Measurements from ENCODE around the gene PANK4.
"Not testable (repeated sequence)": the region's sequence is repeated elsewhere in the genome, so short reads cannot be mapped to it uniquely, and the experiment has no call there.

PANK4 gene

DNA sequence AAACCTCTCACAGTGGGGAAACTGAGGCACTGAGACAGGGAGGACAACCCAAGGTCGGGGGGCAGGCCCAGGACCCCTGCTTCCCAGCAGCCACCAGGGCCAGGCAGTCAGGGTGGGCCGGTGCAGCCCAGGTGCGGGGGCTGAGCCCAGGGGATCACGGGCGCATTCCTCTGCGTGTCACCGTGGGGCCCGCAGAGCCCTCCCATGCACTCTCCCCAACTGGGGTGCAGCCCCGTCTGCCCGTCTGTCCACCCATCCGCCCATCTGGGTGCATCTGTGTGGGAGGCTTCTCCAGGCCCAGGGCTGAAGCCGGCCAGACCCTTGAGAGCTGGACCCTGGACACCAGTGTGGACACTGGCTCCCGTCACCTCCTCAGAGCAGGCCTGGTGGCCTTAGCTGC lies 53.2 kb downstream of the PANK4 start:
- no peak for DNase-seq

DNA sequence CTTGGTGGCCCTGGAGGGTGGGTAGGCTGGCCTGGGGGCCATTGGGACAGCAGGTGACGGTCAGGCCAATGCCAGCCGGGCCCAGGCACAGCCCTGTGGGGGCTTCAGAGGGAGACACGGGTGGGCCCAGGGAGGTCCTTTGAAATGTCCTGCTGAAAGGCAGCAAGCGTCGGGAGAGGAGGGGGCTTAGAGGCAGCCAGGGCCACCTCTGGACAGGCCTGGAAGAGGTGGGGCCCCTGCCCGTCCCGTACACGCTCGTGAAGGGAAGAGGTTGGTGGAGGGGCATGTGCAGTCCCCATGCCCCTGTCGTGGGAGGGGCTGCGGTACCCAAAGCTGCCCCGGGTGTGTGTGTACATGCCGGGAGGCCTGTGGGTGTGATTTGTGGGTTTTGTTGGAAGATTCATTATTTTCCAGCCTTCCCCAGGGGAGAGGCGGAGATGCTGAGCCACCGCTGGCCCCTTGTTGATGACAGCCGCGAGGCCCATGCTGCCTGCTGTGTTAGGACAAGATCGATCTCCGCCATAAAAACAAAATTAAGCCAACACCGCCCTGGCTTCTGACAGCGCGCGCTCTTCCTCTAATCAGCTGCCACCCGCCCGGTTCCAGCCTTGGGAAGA lies 53.7 kb downstream of the PANK4 start:
- DNase-seq = no peak

DNA sequence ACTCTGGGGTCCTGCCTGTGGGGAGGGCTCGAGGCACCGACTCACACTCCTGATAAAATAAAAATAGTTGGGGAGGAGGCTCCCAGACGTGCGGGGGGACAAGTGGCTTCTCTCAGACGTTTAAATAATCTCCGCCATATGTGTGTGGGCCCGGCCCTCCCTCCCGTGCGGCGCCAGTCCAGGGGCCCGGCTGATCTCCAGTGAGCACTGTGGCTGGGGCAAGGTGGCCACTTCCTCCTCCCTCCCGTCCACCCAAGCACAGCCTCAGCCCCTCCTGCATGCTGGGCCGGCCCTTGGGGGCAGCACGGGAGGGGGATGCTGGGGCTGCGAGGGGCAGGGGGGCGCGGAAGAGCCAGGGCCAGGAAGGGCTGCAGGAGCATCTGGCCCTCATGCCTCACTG lies 54.3 kb downstream of the PANK4 start:
- DNase-seq = no peak

DNA sequence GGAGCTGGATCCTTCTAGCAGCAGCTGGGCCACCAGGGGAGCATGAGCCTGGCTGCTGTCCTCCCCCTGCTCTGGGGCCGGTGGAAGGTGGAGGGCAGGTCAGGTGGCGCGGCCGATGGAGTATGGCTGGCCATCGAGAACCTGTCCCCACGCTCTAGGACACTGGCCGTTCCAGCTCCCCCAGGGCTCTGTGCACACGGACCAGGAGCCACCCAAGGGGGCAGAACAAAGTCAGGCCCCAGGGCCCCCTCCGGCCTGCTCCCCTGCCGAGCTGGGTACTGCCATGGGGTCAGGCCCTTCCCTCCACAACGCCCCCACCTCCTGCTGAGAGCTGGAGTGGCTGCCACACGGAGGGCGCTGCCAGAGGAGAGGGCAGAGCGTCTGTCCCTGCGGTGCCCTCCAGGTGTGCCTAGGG lies 54.8 kb downstream of the PANK4 start:
- DNase-seq = no peak

DNA sequence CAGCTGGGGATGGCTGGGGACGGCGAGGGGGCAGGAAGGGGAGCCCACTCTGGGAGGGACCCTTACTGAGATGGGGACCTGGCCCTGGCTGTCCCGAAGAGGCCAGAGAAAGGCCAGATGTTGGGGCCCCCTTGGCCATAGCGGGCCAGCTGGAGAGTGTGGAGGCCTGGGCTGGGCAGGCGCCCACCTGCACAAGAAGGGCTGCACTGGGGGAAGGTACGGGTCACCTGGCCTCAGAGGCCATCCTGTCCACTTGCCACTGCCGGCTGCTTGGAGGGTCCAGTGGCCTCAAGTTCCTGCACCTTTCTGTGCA lies 55.3 kb downstream of the PANK4 start:
- no peak for DNase-seq

DNA sequence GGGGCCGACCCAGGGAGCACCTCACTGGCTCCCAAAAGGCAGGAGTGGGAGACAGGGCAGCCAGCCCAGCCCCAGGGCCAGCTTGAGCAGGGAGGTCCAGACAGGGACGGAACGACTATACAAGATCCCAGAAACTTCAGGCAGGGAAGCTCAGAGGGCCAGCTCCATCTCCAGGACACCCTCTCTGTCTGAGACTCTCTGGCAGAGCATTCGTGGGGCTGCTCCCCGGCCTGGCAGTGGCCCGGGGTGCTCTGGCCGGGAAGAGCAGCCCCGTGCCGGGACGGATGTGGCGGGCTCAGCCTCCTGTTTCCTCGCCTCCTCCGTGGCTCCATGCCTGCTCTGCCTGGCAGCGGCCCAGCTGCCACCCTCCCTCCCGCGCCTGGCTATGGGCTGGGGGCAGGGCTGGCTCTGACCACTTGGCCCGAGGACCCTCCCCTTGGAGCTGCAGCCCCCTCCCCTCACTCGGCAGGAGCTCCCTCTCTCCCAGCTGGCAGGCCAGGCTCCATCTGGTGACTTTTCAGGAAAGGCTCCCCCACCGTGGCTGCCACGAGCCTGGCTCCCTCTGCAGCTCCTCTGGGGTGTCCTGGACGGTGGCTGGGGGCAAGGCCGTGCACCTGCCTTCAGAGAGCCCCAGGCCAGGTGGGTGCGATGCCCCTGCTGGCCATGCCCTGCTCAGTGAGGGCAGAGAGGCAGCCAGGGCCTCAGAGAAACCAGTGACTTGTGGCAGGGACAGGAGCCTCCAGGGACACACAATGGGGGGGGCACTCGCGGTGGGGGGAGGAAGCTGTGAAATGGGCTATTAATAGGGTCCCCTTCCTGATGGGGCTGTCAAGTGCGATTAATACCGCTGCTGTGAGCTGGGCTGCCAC lies 55.9 kb downstream of the PANK4 start:
- DNase-seq = no peak

DNA sequence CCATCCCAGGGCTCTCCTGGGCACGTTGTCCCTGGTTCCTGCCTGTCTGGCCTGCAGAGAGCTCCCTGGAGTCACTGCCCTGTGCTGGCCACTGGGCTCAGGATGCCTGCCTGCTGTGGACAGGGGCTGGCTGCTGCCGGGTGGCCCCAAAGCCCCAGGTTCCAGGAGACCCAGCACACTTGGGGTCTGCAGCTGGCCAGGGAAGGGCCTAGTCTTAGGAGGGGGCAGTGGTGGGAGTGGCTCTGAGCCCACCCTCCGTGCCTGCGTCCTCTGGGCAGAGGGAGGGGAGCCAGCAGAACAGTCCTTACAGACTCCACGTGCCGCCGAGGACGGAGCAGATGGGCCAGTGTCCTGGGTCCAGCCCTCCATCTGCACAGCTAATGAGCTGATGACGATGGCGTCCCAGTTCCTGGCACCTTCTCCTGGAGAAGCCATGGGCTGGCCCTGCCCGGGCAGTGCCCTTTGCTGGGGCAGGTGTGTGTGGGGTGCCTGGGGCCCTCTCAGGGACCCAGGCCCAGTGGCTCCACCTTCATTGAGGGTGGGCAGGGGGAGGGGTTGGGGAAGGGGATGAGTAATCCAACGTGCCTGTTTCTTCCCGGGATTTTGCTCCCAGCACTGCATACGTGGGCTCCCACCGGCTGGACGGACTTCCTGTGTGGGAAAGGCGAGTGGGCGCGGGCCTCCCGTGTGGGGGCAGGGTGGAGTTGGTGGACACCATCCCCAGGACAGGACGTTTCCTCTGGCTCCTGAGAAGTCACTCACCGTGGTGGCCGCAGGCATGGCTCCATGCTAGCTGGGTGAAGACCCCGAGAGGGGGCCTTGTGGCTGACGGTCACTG lies 57.1 kb downstream of the PANK4 start:
- no peak for DNase-seq

DNA sequence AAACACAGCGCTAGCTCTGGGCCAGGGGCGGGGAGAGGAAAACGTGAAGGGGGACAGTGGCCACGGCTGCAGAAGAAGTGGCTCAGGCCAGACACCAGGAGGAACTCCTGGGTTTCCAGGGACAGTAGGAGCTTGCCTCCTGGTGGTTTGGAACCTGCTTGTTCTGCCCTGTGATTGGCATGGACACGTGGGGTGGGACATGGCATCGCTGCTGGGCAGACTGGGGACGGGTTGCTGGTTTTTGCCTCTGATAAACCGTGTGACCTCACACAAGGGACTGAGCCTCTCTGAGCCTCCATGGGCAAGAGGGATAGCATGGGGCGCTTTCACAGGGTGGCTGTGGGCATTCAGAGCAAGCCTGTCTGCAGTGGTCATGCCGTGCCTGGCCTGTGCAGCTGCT lies 57.9 kb downstream of the PANK4 start:
- no peak for DNase-seq

DNA sequence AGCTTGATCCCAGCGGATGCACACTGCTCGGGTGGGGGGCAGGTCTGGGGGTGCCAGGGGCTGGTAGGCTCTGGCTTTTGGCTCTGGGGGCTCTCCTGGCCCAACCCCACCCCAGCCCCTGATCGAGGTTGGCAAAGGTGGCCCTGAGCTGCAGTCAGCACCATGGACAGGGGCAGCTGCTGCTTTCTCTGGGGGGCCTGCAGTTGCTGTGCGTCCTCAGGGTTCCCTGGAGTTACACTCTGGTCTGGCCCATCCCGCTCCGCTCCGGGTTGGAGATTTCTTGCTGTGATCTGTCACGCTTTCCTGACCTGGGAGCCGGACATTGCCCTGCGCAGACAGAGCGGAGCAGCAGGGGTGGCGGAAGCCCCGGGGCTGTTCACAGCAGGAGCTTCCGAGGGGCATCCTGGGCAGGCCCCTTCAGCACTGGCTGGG lies 58.3 kb downstream of the PANK4 start:
- DNase-seq = no peak

DNA sequence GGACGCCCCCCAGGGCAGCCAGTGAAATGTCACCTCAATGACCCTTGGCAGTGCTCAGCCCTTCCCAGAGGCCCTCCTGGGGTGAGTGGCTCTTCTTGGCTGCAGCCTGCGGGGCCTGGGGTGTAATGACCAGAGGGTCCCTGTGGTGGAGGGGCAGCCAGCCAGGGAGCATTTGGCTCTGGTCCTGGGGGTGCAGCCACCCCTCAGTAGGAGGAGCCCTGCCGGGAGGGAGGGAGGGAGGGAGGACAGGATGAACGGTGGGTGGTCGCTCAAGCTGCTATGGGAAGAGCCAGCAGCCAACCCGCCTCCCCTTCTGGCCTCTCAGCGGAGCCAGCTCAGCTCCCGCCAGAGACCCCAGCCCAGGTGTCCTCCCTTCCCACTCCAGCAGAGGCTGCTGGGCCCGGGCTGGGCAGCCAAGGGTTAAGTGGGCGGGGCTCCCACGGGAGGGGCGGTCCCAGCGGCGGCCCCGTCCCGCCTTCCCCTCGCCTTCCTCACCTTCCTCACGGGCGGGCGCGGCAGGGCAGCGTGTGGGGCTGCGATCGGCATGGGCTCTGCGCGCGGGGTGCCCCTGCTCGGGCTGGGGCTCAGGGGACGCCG lies 59.3 kb downstream of the PANK4 start:
- no peak for DNase-seq

DNA sequence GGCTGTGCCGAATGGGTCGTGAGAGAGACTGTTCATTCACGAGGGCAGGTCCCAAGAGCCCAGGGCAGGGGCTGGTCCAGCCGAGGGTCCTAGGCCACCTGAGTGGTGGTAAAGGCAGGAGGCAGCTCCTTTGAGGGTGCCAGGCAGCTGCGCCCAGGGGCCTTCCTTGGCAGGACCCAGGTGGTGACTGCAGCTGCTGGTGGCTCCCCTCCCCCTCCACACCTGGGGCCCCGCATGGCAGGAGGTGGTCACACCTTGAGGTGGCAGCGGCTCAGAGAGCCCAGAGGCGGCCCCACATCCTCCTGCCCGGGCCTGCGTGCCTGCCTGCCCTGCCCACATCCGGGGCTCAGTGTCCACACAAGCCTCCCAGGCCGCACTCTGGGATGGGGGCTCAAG lies 60.1 kb downstream of the PANK4 start:
- no peak for DNase-seq

DNA sequence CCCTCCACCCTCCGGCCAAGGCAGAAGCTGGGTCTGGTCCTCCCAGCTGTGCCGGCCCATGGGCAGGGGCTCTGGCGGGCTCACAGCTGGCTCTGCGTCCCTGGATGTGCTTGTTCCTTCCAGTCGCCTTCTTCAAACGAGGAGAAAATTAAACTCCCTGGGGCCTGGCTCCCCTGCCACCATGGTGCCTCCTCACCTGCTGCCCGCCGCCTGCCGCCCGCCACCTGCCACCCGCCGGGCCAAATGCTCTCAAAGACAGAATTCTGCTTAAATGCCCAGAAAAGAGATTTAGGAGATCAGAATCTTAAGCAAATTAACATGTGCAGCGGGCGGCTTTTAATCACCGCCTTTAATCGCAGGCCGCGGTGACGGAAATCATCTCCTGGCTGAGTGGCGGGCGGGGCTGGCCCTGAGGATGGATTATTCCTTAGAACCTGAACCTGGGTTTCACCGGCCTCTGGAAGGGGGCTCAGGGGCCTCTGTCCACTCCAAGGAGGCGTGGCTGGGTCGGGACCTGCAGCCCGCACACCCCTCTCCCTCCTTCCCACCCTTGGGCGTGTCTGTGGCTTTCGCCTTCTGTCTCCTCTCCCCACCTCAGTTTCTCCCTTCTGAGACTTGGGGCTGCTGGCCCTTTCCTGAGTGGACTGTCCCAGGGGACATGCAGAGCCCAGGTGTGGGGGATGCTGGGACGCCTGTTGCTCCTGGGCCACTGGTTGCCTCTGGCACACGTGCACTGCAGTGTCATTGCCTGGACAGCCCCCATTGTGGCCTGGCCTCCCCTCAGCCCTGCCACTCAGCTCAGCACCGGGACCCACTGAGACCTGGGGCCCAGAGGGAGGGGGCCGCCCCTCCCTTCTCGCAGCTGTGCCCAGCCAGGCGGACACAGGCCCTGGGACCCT lies 60.8 kb downstream of the PANK4 start:
- no peak for DNase-seq

DNA sequence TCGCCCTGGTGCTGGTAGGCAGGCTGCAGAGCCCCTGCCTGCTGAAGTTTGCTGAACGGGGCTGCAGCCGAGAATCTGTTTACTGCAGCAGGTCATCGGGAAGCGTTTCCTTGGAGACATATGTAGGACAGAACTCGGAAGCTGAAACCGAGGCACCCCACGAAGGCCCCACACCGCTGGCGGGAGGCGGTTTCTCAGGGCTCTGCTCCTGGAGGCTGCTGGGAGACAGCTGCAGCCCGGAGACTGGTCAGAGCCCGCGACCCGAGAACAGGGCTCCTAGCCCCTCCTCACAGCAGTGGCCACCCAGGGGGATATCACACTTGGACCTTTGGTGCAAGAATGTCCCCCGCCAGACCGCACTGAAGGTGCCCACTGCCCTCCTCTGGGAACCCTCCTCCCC lies 63.0 kb downstream of the PANK4 start:
- DNase-seq = no peak

DNA sequence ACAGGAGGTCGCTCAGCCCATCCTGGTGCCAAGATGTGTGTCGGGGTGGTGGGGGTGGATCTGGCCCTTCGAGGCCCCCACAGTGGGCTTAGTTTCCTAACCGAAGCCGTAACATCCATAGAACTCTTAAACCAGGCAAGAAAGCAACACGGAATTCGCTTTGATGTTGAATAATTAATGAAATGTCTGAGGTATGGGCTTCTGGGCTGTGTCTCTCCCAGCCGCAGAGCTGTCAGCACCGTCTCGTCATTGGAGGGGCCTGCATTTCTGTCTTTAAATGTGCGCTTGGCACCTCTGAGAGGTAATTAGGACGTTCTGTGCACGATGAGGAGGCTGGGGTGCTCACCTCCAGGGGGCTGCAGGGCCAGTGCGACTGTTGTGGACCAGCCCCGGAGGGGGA lies 63.6 kb downstream of the PANK4 start:
- no peak for DNase-seq

DNA sequence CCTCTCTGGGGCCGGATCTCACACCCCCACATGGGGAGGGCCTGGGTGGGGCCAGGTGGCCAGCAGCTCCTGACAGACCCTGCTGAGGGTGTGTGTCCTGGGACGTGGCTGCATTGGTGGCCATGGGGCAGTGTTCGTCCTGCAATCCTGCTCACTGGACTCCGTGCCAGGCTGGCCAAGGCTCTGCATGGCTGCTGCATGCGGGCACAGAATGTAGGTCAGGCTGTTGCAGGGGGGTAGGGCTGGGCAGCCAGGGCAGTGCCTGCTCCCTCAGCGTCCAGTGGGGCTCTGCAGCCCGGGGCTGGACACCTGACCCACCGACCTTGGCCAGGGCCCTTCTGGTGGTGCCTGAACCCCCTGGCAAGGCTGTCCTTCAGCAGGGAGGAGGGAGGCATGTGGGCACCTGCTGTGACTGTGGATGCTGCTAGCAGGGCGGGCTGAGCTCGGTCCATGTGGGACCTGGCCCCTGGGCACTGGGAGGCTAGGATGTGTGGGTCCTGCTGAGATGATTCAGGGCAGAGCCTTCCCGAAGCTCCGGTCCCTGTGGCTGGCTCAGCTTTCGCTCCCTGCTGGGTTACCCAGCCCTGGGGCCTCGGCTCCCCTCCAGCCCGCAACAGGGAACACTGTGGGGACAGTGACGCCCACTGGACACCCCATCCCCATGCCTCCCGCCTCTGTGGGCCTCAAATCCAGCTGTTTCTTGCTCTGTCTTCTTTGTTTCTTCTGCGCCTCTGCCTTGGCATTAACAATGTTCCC lies 65.2 kb downstream of the PANK4 start:
- DNase-seq = no peak

DNA sequence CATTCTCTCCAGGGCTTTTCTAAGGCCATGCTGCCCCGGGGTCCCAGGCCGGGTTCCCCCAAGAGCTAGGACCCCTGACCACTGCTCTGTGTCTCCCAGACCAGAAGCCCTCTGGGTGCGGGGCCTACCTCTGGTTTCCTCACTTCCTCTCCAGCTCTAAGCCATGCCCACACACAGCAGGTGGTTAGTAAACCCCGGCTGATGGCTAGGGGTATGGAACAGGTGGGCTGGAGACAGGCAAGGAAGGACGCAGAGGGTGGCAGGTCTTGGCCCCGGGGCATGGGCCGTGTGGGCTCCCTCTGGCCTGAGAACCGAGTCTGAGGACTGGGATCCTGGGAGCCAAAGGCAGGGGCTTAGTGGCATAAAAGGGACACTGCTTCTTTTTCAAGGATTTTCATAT lies 66.2 kb downstream of the PANK4 start:
- no peak for DNase-seq

DNA sequence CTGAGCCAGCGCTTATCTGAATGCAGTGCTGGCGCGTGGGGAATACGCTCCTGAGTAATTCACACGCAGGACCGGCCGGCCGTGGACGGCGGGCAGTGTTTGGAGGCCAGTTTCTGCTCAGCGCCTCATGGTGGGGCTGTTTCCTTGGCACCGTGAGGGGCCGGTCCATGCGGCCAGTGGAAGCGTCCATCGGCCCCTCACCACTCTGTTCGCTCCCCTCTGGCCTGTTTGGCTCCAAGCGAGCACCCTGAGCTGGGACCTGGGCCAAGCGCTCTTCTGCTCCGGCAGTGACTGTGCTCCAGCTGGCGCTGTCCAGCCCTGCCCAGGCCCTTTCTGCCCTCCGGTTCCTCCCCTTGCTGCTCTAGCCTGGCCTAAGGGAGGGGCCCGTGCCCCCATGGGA lies 66.6 kb downstream of the PANK4 start:
- DNase-seq = no peak

DNA sequence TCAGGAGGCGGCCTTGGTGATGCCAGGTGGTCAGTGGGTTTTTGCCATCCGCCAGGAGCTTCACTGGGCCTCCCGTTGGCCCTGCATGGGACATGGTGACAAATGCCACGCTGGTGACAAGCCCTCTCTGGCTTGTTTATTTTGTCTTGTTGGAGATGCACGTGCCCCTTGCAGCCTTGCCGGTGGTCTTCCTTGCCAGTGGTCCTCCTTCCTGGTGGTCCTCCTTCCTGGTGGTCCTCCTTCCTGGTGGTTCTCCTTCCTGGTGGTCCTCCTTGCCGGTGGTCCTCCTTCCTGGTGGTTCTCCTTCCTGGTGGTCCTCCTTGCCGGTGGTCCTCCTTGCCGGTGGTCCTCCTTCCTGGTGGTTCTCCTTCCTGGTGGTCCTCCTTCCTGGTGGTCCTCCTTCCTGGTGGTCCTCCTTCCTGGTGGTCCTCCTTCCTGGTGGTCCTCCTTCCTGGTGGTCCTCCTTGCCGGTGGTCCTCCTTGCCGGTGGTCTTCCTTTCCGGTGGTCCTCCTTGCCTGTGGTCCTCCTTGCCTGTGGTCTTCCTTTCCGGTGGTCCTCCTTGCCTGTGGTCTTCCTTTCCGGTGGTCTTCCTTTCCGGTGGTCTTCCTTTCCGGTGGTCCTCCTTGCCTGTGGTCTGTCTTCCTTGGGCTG lies 67.2 kb downstream of the PANK4 start:
- not testable (repeated sequence) for DNase-seq

DNA sequence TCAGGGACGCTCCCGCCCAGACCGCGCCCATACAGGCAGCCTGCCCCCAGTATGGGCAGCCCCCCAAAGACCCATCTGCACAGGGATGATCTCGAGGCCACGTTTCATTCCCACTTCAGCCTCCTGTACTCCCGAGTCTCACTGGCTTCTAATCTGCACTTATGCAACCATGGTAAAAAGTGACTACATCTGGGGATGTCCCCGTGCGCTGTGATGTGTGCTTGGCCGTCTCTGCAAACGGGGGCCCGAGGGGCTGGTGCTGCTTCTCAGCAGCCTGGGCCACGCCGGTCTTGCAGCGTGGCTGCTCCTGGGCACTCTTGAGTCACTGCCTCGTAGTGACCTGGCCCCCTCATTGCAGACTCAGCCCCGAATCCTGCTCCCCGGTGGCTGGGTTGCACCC lies 67.7 kb downstream of the PANK4 start:
- no peak for DNase-seq
